ENCODE data around the gene CSTPP1. TPM values are rescaled to one million over a fixed set of nuclear protein-coding genes. Genes with fewer than 3 reads are reported as not detected.
A peak's percentile ranks its signal among the peaks of the same experiment; 100 is the strongest.

The CSTPP1 gene
- total and polyA plus RNA-seq, 2 donors (not counting 1 experiment from before 2014, with no cell fraction given), result 15.5 to 34.1 TPM

DNA sequence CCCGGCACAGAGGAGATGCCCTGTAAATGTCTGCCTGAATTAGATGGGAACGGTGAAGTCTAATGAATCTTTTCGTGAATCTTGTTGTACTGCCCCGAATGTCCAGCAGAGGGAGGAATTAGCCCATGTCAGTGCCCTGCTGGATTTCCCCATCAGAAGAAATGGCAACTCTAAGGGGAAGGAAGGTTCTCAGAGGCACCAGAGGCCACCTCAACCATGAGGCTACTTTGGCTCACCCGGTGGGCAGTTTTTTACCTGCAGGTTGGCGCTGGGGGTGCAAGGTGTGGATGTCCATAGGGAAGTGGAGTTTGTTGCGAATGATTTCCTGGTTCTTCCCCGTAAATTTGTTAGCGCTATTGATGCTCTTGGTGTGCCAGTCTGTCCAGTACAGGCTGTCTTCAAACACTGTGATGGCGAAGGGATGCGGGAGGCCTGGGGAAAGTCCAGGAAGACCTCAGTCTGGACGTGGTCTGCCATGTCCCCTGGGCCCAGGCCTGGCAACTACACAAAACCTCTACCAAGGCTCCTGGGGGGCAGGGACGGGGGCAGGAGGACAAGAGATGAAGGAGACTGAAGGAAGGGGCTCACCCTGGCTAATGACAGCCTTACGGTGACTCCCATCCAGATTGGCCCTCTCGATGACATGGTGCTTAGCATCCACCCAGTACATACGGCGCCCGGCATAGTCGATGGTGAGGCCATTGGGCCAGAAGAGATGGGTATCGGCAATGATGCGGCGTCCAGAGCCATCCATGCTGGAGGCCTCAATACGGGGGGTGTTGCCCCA lies 46.7 kb upstream of the CSTPP1 start:
- Histone ChIP-seq H2AFZ (ENCODE audit: low read length) (no peak overlapping the region), H3K36me3 (ENCODE audit: control insufficient read depth, insufficient read depth, low read length) (no peaks in the 10 kb centered on the region)

DNA sequence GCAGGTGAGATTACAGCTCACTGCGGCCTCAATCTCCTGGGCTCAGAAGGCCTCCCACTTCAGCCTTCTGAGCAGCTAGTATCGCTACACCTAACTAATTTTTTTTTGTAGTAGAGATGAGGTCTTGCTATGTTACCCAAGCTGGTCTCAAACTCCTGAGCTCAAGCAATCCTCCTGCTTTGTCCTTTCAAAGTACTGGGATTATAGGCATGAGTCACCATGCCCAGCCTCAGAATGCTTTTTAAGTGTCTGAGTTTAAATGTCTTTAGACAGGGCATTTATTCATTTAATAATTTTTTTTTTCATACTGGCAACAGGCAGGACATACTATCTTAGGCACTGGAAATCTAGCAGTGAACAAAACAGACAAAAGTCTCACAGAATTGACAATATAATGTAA lies 45.9 kb upstream of the CSTPP1 start:
- Histone ChIP-seq H3K36me3 (ENCODE audit: control insufficient read depth, insufficient read depth, low read length) (no peaks in the 10 kb centered on the region), H3K4me3 (replicated peaks in 1 of 4; ENCODE audit: control extremely low read depth in 1 of 4, insufficient read depth in 1 of 4, low read depth in 3 of 4, low read length in 4 of 4) (no peak overlapping the region), H3K9ac (ENCODE audit: insufficient read depth, low read length) (no peak overlapping the region), H3K27ac (ENCODE audit: insufficient read depth, low read length) (no peak overlapping the region), H2AFZ (ENCODE audit: low read length) (no peak overlapping the region), H3K9me3 (ENCODE audit: control insufficient read depth, insufficient read depth, low read depth, low read length) (no peaks in the 10 kb centered on the region), H3K4me1 (ENCODE audit: control insufficient read depth, extremely low read depth, insufficient read depth, low read length) (no peaks in the 10 kb centered on the region), H3K4me2 (ENCODE audit: extremely low read depth, insufficient read depth, low read length) (no peak overlapping the region), H4K20me1 (ENCODE audit: control insufficient read depth, extremely low read depth, insufficient read depth, low read length) (no peaks in the 10 kb centered on the region), H3K27me3 (ENCODE audit: control insufficient read depth, insufficient read depth, low read length) (no peaks in the 10 kb centered on the region), H3K79me2 (ENCODE audit: control insufficient read depth, insufficient read depth, low read length) (no peaks in the 10 kb centered on the region)
- TF ChIP-seq, protein P1, sequence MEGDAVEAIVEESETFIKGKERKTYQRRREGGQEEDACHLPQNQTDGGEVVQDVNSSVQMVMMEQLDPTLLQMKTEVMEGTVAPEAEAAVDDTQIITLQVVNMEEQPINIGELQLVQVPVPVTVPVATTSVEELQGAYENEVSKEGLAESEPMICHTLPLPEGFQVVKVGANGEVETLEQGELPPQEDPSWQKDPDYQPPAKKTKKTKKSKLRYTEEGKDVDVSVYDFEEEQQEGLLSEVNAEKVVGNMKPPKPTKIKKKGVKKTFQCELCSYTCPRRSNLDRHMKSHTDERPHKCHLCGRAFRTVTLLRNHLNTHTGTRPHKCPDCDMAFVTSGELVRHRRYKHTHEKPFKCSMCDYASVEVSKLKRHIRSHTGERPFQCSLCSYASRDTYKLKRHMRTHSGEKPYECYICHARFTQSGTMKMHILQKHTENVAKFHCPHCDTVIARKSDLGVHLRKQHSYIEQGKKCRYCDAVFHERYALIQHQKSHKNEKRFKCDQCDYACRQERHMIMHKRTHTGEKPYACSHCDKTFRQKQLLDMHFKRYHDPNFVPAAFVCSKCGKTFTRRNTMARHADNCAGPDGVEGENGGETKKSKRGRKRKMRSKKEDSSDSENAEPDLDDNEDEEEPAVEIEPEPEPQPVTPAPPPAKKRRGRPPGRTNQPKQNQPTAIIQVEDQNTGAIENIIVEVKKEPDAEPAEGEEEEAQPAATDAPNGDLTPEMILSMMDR (conservative IDR thresholded peaks at IDR 0.05 in 1 of 2, IDR thresholded peaks at IDR 0.05 in 1 of 2; ENCODE audit: low read depth in 1 of 2, low read length in 2 of 2), result no peak
- no peak for TF ChIP-seq EZH2 (IDR thresholded peaks at IDR 0.05; ENCODE audit: low read length, missing control alignments)
- DNase-seq (ENCODE audit: low read depth in 2 of 2), result peak in 1 of 2 donors; percentile 16

More for the DNA sequence above, 46.7 kb upstream of the CSTPP1 start:
- H3K79me2 ChIP-seq (ENCODE audit: control insufficient read depth, insufficient read depth, low read length), result no peaks in the 10 kb centered on the region
- no peak overlapping the region for H3K4me2 ChIP-seq (ENCODE audit: extremely low read depth, insufficient read depth, low read length)
- H3K4me1 ChIP-seq (ENCODE audit: control insufficient read depth, extremely low read depth, insufficient read depth, low read length), result no peaks in the 10 kb centered on the region
- no peaks in the 10 kb centered on the region for H3K9me3 ChIP-seq (ENCODE audit: control insufficient read depth, insufficient read depth, low read depth, low read length)
- TF ChIP-seq EZH2 (IDR thresholded peaks at IDR 0.05; ENCODE audit: low read length, missing control alignments), result no peak
- TF ChIP-seq, protein P1 (conservative IDR thresholded peaks at IDR 0.05 in 1 of 2, IDR thresholded peaks at IDR 0.05 in 1 of 2; ENCODE audit: low read depth in 1 of 2, low read length in 2 of 2), result peak; percentile 87 to 96
- H3K27ac ChIP-seq (ENCODE audit: insufficient read depth, low read length), result no peak overlapping the region
- no peaks in the 10 kb centered on the region for H4K20me1 ChIP-seq (ENCODE audit: control insufficient read depth, extremely low read depth, insufficient read depth, low read length)
- H3K27me3 ChIP-seq (ENCODE audit: control insufficient read depth, insufficient read depth, low read length), result no peaks in the 10 kb centered on the region
- DNase-seq (ENCODE audit: low read depth in 2 of 2), result peak; percentile 47 to 79
- H3K9ac ChIP-seq (ENCODE audit: insufficient read depth, low read length), result no peak overlapping the region
- no peak overlapping the region for H3K4me3 ChIP-seq (replicated peaks in 1 of 4; ENCODE audit: control extremely low read depth in 1 of 4, insufficient read depth in 1 of 4, low read depth in 3 of 4, low read length in 4 of 4)

DNA sequence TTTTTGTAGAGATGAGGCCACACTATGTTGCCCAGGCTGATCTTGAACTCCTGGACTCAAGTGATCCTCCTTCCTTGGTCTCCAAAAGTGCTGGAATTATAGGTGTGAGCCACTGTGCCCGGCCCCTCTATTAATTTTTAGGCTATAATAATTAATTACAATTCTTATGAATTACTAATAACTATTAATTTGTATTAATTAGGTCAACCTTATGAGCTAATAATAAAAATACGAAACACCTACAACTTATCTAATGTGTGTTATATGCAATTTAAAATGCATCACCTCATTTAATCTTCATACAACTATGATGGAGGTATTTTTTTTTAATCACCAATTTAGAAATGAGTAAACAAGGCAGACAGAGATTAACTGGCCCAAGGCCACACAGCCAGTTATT lies 44.5 kb upstream of the CSTPP1 start:
- Histone ChIP-seq H3K79me2 (ENCODE audit: control insufficient read depth, insufficient read depth, low read length) (no peaks in the 10 kb centered on the region), H3K27me3 (ENCODE audit: control insufficient read depth, insufficient read depth, low read length) (no peaks in the 10 kb centered on the region)
- DNase-seq (ENCODE audit: low read depth in 2 of 2), result no peak

More for the DNA sequence above, 44.5 kb upstream of the CSTPP1 start:
- Histone ChIP-seq H3K9ac (ENCODE audit: insufficient read depth, low read length) (no peak overlapping the region), H4K20me1 (ENCODE audit: control insufficient read depth, extremely low read depth, insufficient read depth, low read length) (no peaks in the 10 kb centered on the region), H3K4me1 (ENCODE audit: control insufficient read depth, extremely low read depth, insufficient read depth, low read length) (no peaks in the 10 kb centered on the region), H3K9me3 (ENCODE audit: control insufficient read depth, insufficient read depth, low read depth, low read length) (no peaks in the 10 kb centered on the region), H2AFZ (ENCODE audit: low read length) (no peak overlapping the region), H3K36me3 (ENCODE audit: control insufficient read depth, insufficient read depth, low read length) (no peaks in the 10 kb centered on the region), H3K27ac (ENCODE audit: insufficient read depth, low read length) (no peak overlapping the region), H3K4me2 (ENCODE audit: extremely low read depth, insufficient read depth, low read length) (no peak overlapping the region), H3K4me3 (replicated peaks in 1 of 4; ENCODE audit: control extremely low read depth in 1 of 4, insufficient read depth in 1 of 4, low read depth in 3 of 4, low read length in 4 of 4) (no peak overlapping the region)
- TF ChIP-seq EZH2 (IDR thresholded peaks at IDR 0.05; ENCODE audit: low read length, missing control alignments), result no peak
- TF ChIP-seq, protein P1 (conservative IDR thresholded peaks at IDR 0.05 in 1 of 2, IDR thresholded peaks at IDR 0.05 in 1 of 2; ENCODE audit: low read depth in 1 of 2, low read length in 2 of 2), result no peak
